NCI-H748 (cell line): ENCODE results near the gene MOB2.

ENCODE experiments used
- DNase-seq: peaks from one replicate; lab custom pipeline; 2025; ENCODE audit not compliant: unreplicated experiment; lab: John Stamatoyannopoulos, UW

Gene MOB2

DNA sequence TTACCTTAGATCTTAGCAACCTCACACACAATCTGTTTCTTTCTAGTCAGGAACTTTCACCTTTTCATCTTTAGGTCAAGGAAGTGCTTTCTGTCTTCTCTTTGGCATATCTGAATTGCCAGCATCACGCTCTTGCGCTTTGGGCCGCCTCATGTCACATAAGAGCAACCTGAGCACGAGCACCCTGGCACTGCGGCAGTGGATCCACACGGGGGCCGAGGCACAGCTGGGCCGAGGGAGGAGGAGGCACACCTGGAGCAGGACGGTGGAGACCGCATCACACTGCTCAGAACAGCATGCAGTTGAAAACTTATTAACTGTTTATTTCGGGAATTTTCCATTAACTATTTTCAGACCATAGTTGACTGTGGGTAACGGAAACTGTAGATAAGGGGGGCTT, 10.7 kb downstream of the MOB2 start:
- DNase-seq, result no peak

DNA sequence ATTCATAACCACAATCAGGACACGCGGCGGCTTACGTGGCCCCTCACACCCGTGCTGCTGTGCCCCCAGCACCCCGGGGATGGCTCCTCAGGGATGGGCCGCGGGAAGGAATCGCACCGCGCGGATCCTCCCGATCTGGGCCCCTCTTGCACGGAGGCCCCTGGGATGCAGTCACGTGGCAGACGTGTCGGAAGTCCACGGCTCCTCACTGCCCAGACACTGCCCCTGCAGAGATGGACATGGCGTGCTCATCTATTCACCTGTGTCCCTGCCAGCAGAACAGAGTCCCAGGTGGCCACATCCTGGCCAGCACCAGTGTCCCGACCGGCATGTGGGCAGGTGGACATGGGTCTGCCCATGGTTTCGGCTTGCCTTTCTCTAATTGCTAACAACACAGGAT, 12.8 kb downstream of the MOB2 start:
- no peak for DNase-seq

DNA sequence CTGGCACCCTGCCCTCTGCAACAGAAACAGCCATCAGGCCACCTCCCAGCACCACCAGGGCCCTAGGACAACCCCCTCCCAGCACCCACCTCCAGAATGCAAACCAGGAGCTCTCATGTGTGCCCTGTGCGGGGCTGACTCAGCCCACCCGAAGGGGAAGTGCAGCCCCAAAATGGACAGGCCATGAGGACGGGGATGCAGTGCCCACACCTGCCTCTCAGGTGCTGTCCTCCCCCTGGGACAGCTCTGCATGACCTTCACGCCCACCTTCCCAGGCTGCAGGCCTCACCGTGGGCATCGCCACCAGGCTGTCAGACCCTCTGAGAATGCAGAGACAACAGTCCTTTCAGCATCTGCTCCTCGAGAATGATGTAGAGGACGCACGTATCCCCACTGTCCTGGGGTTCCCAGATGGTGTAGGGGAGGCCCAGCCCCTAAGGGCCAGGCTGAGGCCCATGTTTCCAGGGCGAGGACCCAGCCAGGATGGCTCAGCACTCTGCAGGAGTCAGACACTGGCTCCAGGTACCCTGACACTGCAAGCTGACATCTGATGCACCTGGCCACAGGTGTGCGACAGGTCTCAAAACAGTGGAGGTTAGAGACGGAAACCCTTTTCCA, 13.5 kb downstream of the MOB2 start:
- no peak for DNase-seq

DNA sequence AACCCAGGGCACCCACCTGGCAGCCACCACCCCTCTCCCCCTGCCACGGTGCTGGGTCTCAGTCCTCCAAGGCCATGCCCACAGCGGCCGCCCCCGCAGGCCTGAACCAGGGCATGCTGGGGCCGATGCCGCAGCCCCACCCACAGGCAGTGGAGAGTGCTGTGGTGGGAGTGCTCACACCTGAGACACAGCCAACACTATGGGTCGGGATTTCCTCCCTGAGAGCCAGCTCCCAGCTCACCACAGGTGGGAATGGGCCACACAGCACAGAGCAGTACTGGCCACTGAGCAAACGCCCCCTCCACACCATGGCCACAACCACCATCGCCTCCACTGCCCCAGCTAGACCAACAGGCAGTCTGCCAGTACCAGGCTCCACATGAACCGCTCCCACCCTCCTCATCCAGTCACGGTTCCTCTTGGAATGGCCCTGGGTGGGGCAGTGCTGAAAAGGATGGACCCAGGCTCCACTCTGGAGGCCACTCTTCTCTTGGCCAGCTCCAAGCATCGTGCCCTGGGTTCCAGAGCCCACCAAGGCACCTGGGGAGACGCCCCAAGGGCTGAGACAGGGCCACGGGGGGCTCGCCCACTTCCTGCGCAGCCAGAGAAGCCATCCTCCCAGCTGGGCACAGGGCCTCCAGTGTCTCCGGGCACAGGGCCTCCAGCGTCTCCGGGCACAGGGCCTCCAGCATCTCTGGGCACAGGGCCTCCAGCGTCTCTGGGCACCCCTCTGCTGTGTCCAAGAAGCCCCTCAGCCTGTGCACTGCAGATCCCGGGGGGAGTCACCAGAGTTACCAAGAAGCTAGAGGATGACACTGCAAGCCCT, 14.2 kb downstream of the MOB2 start:
- DNase-seq, result no peak

DNA sequence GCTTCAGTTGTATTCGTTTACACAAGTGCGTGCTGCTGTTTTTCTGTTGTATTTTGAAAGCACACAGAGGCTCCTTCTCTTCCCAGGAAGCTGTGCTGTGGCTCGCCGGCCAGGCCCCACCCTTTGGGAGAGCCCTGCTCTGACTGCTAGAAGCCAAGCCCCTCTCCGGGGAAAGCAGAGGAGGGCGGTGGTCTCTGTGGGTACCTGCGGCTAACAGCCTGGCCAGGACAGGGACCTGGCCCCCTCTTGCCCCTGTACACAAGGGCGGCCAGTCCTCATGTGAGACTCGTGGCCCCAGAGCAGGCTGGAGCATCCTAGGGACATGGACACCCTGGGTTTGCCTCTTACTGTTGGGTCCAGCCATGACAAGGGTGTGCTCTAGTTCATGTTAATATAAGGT, 14.8 kb downstream of the MOB2 start:
- DNase-seq, result no peak

DNA sequence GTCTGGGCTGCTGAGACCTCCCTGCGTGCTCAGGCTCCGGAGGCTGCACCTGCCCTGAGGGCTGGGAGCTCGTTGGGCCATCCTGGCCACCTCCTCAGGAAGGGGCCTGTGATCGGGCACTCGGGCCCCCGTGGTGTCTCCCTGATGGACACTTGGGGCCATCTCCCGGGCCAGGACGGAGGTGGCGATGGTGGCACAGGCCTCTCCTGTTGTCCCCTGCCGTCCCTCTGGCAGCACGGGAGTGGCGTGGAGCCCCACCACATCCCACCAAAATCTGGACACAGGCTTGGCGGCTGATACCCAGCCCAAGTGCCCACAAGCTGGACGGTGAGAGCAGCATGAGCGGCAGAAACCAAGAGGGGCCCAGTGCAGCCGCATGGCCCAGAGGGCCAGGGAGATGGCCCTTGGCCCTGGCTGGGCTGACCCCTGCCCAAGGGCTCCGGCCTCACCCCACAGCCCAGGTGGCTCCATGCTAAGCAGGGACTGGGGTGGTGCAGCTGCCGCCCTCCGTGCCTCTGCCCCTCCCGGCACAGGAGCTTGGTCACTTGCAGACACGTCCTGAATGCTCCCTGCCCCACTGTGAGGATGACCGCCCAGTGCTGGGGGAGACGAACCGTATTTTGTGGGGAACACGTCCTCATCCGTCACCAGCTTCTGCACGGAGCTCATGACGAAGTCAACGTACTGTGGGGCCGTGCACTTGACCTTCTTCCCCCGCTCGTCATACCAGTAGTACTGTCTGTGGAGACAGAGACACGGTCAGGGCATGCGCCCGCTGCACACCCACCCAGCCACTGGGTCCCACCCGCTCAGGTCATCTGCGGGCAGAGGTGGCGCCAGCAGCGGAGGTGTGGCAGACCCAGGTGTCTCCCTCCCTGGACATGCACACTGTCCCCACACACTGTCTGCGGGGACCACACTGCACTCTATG, 15.6 kb downstream of the MOB2 start:
- DNase-seq, result no peak

DNA sequence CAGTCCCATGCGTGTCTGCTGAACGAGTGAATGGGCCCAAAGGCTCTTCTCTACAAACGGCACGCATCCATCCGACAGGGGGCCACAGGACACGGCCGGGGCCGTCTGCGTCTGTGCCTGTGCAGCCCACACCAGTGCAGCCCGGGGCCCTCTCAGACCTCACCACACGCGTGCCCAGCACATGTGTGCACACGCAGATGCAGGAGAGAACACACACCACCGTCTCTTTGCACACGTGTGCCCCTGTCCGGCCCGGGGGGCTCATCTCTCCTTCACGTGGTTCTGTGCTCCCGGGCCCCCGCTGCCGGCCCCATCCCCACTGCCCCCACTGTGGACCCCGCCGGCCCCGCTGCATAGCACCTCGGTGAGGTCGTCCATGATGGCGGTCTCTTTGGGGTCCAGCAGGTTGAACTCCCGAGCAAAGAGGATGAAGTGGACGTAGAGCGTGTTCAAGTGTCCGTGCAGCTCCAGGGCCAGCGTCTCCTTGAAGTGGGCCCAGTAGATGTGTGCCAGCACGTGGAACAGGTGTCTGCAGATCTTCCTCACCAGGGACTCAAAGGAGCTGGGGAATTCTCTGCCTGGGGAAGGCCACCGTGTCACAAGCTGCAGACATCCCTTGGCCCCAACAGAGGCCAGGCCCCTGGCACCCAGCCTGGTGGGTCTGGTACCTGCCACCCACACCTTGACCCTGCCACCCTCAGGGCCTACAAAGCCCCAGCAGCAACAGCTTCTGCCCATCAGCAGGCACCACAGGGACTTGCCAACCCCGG, 16.5 kb downstream of the MOB2 start:
- no peak for DNase-seq

DNA sequence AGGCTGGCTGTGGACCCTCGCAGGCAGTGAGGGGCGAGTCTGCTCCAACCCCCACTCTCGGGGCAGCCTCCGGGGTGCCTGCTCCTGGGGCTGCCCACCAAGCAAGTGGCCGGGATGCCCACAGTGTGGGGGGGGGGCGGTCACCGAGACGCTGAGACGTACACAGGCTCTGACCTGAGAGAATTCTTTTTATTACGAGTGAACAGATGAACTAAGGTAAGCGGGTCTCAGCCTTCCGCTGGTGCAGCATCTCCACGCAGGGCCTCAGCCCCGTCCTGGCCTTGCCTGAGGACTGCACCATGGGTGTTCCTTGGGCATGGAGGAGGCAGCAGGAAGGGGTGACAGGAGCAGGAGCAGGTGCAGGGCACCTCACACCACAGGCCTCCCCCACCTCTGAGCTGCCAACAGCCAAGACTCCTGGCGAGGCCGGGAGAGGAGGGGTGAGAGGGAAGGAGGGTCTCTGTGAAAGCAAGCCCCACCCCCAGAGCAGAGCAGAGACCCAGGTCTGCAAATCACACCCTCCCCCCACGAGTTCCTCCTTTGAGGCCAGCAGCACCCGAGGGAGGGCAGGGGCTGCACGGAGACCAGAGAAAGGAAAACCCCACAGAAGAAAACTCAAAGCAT, 17.2 kb downstream of the MOB2 start:
- DNase-seq, result no peak

DNA sequence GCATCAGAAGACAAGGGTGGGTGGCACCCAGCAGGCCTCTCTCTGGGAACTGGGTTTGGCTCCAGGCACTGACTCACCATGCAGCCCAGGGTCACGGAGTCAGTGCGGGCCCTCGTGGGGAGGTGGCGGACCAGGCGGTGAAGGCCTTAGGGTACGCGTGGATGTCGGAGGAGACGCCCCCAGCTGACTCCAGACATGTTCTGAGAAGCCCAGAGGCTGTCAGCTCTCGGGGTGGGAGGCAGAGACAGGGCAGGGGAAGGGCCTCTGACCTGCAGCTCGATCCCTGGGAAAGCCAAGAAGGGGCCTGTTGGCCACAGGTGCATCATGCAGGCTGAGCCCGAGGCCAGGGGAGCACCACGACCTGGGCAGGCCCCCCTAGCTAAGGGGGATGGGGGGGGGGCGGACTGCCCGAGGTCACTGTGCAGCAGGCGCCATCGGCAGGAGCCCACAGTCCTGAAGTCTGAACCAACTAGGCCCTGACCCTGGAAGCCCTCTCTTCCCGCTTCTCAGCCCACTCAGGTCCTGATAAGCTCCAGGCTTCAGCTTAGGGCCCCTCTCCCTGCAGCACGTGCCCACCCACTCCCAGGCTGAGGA, 18.0 kb downstream of the MOB2 start:
- DNase-seq, result no peak

DNA sequence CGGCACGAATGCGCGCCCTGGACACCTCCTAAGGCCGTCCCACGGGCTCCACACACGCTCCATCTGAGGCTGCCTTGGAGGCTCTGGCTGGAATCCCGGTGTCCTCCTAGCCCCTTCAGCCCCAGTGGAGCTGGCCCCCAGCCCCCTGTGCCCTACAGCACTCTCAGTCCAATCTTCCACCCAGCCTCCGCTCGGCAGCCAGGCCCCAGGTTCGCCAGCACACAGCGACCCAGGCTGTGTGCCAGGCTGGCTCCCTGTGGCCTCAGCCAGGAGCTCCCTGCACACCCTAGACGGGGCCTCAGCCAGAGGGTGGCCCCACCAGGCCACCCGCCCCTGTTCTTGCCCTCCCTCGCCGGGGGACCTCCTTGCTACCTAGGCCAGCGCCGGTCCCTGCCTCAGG, 18.6 kb downstream of the MOB2 start:
- no peak for DNase-seq

DNA sequence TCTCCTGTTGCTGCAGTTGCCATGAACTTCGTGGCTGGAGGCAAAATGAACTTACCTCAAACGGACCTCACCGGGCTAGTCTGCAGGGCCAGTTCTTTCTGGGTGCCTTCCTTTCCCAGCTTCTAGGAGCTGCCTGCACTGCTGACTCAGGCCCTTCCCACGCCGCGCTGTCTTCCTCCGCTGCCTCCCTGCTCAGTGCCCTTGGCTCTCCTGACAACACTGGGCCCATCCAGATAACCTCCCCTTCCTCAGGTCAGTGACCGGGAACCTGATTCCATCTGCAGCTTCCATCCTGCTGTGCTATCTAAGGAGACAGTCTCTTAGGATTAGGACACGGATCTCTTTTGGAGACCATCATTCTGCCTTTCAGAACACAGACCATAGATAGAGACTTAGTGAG, 19.3 kb downstream of the MOB2 start:
- no peak for DNase-seq

DNA sequence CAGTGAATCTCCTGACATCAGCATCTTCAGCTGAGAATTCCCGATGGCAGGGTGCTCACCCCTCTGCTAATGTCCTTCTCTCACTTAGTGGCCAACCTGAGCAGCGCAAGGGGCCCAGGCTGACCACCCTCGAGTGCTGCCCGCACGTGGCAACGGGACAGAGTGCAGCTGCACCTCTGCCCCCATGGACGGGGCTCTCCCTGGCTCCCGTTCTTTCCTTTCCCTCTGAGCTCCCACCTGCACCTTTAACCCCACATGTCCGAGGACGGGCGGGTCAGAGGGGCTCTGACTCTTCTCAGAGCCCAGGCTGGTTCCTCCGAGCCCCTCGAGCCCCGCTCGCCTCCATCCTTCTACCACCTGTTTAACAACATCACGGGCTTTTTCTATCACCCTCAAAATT, 19.8 kb downstream of the MOB2 start:
- DNase-seq, result no peak

DNA sequence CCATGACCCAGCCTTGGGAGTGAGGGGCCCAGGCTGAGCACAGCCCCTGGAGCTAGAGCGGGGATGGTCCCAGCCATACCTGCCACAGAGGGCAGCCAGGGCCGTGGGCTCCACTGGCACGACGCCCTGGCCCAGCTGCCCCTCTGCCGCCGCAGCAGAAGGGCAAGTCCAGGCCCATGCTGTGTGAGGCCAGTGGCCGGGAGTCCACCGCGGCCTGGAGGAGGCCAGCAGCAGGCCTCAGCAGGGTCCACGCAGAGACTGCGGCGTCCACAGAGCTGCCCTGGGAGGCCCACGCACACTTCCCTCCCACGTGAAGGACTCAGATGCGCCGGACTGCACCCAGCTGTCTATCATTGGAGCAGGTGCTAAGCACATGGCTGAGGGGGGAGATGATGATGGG, 23.5 kb downstream of the MOB2 start:
- DNase-seq, result no peak

DNA sequence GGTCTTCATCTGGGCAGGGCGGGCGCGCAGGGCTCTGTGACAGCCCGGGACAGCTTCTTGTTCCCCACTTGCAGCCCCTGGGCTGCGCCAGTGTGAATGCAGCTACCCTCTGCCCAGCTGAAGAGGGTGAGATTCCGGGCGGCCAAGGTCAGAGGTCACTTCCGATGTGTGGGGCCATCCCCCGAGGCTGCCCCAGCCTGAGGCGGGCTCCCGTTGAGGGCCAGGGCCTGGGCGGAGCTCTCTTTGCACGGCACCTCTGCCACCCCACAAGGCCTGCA, 23.9 kb downstream of the MOB2 start:
- DNase-seq, result no peak

DNA sequence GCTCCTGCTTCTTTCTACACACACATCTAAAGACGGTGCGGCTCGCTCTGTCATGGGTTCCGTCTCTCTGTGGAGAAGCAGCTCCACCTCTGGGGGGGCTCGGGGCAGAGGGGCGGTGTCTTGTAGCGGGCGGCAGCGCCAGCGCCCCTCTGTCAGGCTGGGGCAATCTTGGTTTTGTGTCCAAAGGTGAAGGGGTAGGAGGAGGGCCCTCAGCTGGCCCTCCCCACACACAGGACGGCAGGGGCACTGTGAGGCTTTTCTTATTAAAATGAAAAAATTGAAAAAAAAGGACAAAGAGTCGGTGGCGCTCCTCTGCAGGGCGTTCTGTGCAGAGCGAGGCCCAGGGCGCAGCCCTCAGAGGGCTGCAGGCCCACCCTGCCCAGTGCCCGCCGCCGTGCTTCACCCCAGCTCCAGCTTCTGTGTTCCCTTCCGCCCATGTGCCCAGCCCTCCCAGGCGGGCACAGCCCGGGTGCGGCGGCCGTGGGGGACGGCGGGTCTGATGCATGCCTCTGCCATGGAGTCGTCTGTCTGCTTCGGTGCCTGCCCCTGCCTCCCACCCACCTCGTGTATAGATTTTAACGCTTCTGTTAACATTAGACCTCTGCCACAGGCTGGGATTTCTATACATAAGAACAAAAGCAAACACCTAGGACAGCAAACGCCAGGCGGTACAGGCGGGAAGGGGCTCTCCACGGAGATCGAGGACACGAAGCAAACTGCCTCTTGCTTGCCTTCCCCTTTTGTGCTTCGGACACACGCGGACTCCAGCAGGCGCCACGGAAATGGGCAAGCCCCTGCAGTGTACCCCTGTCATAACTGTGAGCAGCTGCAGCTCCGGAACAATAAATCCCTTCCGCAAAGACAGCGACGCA, 24.5 kb downstream of the MOB2 start:
- peak; percentile 52 for DNase-seq

DNA sequence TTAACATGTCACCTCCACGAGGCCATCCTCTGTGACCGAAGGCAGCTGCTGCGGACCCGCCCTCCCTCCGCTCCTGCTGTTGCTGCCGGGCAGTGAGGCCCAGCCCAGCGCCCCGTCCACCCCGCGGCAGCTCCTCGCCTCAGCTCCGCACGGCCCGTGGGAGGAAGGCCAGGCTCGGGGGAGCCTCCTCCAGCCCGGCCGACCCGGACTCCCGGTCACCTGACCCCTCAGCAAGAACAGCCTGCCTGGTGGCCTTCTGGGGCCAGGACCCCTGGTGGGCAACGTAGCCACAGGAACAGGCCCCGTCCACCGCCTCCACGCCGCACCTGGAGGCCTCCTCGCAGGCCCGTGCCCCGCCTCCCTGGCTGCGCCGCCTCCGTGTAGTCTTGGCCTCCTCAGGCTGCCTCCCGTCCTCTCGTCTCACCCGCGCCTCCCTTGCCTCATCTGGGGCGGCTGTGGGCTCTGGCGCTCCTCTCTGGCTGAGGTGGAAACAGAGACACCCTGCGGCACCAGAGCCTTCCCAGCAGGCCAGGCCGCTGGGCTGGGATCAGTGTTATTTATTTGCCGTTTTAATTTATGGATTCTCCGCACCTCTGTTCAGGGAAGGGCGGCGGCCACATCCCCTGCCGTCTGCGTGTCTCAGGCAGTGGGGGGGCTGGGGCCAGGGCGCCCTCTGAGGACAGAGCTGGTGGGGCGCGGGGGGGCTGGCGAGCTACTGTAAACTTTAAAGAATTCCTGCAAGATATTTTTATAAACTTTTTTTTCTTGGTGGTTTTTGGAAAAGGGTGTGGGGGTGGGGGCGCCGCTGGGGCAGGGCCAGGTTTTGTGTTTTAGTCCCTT, 25.4 kb downstream of the MOB2 start:
- no peak for DNase-seq

DNA sequence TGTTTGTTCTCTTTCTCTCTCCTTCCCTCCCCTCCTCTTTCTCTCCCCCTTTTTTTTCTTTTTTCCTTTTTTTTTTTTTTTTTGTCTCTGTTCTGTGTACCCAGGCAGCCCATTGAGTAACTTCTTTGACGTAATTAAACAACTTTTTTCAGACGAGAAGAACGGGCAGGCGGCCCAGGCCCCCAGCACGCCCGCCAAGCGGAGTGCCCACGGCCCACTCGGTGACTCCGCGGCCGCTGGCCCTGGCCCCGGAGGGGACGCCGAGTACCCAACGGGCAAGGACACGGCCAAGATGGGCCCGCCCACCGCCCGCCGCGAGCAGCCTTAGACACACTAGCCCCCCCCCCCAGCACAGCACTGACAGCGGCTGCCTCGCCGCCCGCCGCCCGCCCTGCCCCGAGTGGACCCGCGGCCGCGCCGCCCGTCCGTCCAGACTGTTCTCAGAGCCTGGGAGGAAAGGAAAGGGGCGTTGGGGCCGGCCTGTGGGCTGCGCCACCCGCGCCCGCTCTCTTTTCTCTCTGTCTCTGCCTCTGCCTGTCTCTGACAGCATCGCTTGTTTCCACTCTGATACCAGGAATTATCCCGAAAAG, 26.1 kb downstream of the MOB2 start:
- DNase-seq, result no peak

DNA sequence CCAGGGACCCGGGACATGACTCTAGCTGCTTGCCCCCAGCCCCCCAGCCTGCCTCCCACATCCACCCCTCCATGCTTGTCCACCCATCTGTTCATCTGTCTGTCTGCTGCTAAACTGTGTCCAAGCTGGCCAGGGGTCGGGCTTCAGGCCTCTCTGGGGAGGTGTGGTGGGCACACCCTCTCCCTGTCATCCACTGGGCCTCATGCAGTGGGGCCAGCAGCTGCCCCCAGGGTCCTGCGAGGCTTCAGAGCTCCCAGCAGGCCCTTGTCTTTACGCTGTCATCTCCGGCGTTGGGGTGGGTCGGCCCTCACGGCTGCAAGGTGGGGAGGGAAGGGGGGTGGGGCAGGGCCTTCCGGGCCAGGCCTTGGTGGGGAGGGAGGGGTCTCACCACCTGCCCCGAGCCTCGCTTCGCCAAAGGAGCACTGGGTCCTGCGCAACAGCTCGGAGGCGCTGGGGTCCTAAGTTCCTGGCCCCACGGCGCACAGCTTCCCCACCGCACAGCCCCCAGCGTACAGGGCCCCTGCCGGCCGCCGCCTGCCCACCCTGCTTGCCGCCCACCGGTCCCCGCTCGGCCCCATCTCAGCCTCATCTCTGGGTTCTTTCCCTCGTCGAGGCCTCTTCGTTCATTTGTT, 26.7 kb downstream of the MOB2 start:
- no peak for DNase-seq
